HPDE6-E6E7 (cell line): ENCODE data around the gene SLC12A7.

ENCODE experiments used
- DNase-seq: peaks from one replicate; pipeline ENCODE4 v3.0.0; 2011; ENCODE audit warnings: missing footprints; ENCODE audit errors: extremely low spot score

SLC12A7 gene

GRCh38 chr5:1050423-1051365 lies 61.2 kb downstream of the SLC12A7 start:
- no peak for DNase-seq

- DNase-seq: no peak
Observed at GRCh38 chr5:1048861-1049838, 62.7 kb downstream of the SLC12A7 start.

- no peak for DNase-seq
Observed at GRCh38 chr5:1048162-1048721, 63.6 kb downstream of the SLC12A7 start.

GRCh38 chr5:1047332-1047965 lies 64.4 kb downstream of the SLC12A7 start:
- DNase-seq: no peak

GRCh38 chr5:1045960-1046560 lies 65.8 kb downstream of the SLC12A7 start:
- DNase-seq: no peak

- DNase-seq: no peak
Observed at GRCh38 chr5:1044117-1044516, 67.7 kb downstream of the SLC12A7 start.

- DNase-seq: no peak
Observed at GRCh38 chr5:1043327-1043726, 68.5 kb downstream of the SLC12A7 start.

GRCh38 chr5:1042626-1043025 lies 69.2 kb downstream of the SLC12A7 start:
- DNase-seq: no peak

GRCh38 chr5:1041225-1042143 lies 70.4 kb downstream of the SLC12A7 start:
- no peak for DNase-seq

- DNase-seq: no peak
Observed at GRCh38 chr5:1040571-1040970, 71.3 kb downstream of the SLC12A7 start.

- no peak for DNase-seq
Observed at GRCh38 chr5:1039706-1040260, 72.1 kb downstream of the SLC12A7 start.

- DNase-seq: no peak
Observed at GRCh38 chr5:1039210-1039548, 72.7 kb downstream of the SLC12A7 start.

GRCh38 chr5:1038417-1039209 lies 73.2 kb downstream of the SLC12A7 start:
- DNase-seq: no peak

- DNase-seq: no peak
Observed at GRCh38 chr5:1037671-1038416, 74.0 kb downstream of the SLC12A7 start.

- no peak for DNase-seq
Observed at GRCh38 chr5:1037123-1037670, 74.7 kb downstream of the SLC12A7 start.

- no peak for DNase-seq
Observed at GRCh38 chr5:1036504-1037122, 75.2 kb downstream of the SLC12A7 start.
